Adrenal gland (tissue), 12 donors: ENCODE results near the gene CXCR6. TPM values are rescaled to one million over a fixed set of nuclear protein-coding genes. Genes with fewer than 3 reads are reported as not detected.

Source experiments
- DNase-seq, 7 donors: peaks; one replicate each; pipeline ENCODE4 v3.0.0-alpha.2; 2019 to 2020
- H3K27ac ChIP-seq, 5 donors: fragments of 200-600 bp; sonication (generic) in 4 of 5; 1 replicate in 3 of 5; 2 replicates in 2 of 5; pipeline versions ENCODE4 v1.5.1 to v1.8.0; 2016 to 2020; ENCODE audit warnings: mild to moderate bottlenecking in 1 of 5
- H3K27me3 ChIP-seq: fragments of 200-600 bp; 2 replicates; pipeline ENCODE4 v1.8.0; 2021
- H3K36me3 ChIP-seq, 2 donors: fragments of 200-600 bp; replicated peaks in 1 of 2; 1 replicate in 1 of 2; 2 replicates in 1 of 2; pipeline versions ENCODE4 v1.5.1 to v1.8.0; 2018 to 2022
- H3K4me1 ChIP-seq, 2 donors: fragments of 200-600 bp; replicated peaks in 1 of 2; 1 replicate in 1 of 2; 2 replicates in 1 of 2; pipeline versions ENCODE4 v1.5.1 to v1.8.0; 2018 to 2021
- H3K4me3 ChIP-seq, 4 donors: fragments of 200-600 bp; sonication (generic) in 3 of 4; one replicate each; pipeline ENCODE4 v1.5.1; 2016 to 2018
- H3K9me3 ChIP-seq, 3 donors: fragments of 200-600 bp; sonication (generic) in 1 of 3; replicated peaks in 1 of 3; 1 replicate in 2 of 3; 2 replicates in 1 of 3; pipeline versions ENCODE4 v1.5.1 to v1.8.0; 2016 to 2021
- CTCF ChIP-seq, 6 experiments: fragments of 450-650 bp in 4 of 6; fragments of 200-600 bp in 2 of 6; sonication (generic) in 1 of 6; IDR thresholded peaks; 1 replicate in 5 of 6; 2 replicates in 1 of 6; pipeline versions ENCODE4 v1.5.1 to v1.8.0; 2016 to 2021; ENCODE audit warnings: antibody characterized with exemption in 6 of 6, mild to moderate bottlenecking in 2 of 6, moderate library complexity in 1 of 6
- POLR2A ChIP-seq, 2 donors: fragments of 450-650 bp; IDR thresholded peaks; one replicate each; pipeline ENCODE4 v1.6.1; 2017; ENCODE audit warnings: antibody characterized with exemption in 2 of 2, mild to moderate bottlenecking in 2 of 2, moderate library complexity in 1 of 2
- WGBS, 4 donors: extraction: QIAGEN DNeasy Blood & Tissue Kit in 2 of 4; methylation state at CpG; one replicate each; pipeline versions ENCODE4 v1.1.5 to v1.1.7; 2013 to 2017; 5-methylcytosine and 5-hydroxymethylcytosine counted together
- intact Hi-C, 2 donors: fragments of 100-400 bp; cut with DNase I; formaldehyde crosslinking; loops; one replicate each; pipeline versions ENCODE4 v1.14.1 to v1.15.0; 2022 to 2023
- polyA plus RNA-seq, 3 donors: library from polyadenylated mRNA; stranded (reverse); fragments of 200-250 nt in 2 of 3; fragments of 350-450 nt in 1 of 3; fragmentation: Illumina TruSeq in 1 of 3; extraction: RNeasy Lipid Tissue Mini Kit (QIAGEN cat#74804) in 1 of 3; gene quantifications; one replicate each; pipeline ENCODE4 v1.2.3, GENCODE V29; 2013 to 2014
- total RNA-seq, 9 donors: library from RNA; depleted of rRNA in 4 of 9; stranded (reverse); fragments of >200 nt in 4 of 9; fragments of 120-200 nt in 1 of 9; fragmentation: NEBNext Ultra II Directional in 1 of 9; extraction: Animal tissue kit (Norgen Biotek cat#: 25700) in 1 of 9; gene quantifications; one replicate each; pipeline versions ENCODE4 v1.1.0 to v1.2.4, GENCODE V29; 2013 to 2023
- donor health status: healthy with polysubstance abuse.
- donor health status: Bipolar disorder and iron deficiency.
- donor health status: DM: yes; HTN: yes; CAD: no.
- donor health status: DM: no; HTN: no; CAD: no.
- donor health status: DM: no; HTN: no; CAD: no.
- donor health status: DM: yes; HTN: yes; CAD: no.

Gene CXCR6
- total and polyA plus RNA-seq, 12 donors, result 0.28 to 2.9 (median 0.54) TPM; not detected in 1

- Histone ChIP-seq H3K4me3 (no peak overlapping the region), H3K4me1 (no peaks in the 10 kb centered on the region), H3K27me3 (no peaks in the 10 kb centered on the region), H3K9me3 (no peaks in the 10 kb centered on the region), H3K27ac (no peak overlapping the region), H3K36me3 (peaks cover 0 to 98% of the 10 kb centered on the region in 2 donors)
- no peak for DNase-seq
- intact Hi-C loops, result no loop called here
- 72 to 84% (median 84%) methylated on average over 5 of the region's 5 CpGs for WGBS, 4 donors
- no peak for TF ChIP-seq POLR2A (IDR thresholded peaks at IDR 0.05)
- TF ChIP-seq CTCF (IDR thresholded peaks at IDR 0.05), result no peak
Measured at GRCh38 chr3:45957586-45957985, 14.3 kb downstream of the CXCR6 start.

- Histone ChIP-seq H3K27ac (no peak overlapping the region), H3K36me3 (peaks cover 0 to 97% of the 10 kb centered on the region in 2 donors), H3K4me1 (no peaks in the 10 kb centered on the region), H3K9me3 (no peaks in the 10 kb centered on the region), H3K27me3 (no peaks in the 10 kb centered on the region), H3K4me3 (no peak overlapping the region)
- TF ChIP-seq POLR2A (IDR thresholded peaks at IDR 0.05) (no peak), CTCF (IDR thresholded peaks at IDR 0.05) (no peak)
- DNase-seq, result no peak
- 90 to 100% (median 92%) methylated on average over 1 to 6 of the region's 6 CpGs for WGBS, 4 donors
- intact Hi-C loops, result no loop called here
Measured at GRCh38 chr3:45958321-45958791, 15.1 kb downstream of the CXCR6 start.

GRCh38 chr3:45959201-45959600 lies 15.9 kb downstream of the CXCR6 start:
- no peaks in the 10 kb centered on the region for H3K9me3 ChIP-seq
- no peak overlapping the region for H3K4me3 ChIP-seq
- no peak overlapping the region for H3K27ac ChIP-seq
- TF ChIP-seq POLR2A (IDR thresholded peaks at IDR 0.05) (no peak), CTCF (IDR thresholded peaks at IDR 0.05) (no peak)
- WGBS, 4 donors, result 86 to 95% (median 94%) methylated on average over 7 of the region's 7 CpGs
- DNase-seq, result no peak
- H3K4me1 ChIP-seq, result no peaks in the 10 kb centered on the region
- peaks cover 0 to 97% of the 10 kb centered on the region in 2 donors for H3K36me3 ChIP-seq
- intact Hi-C loops, result no loop called here
- no peaks in the 10 kb centered on the region for H3K27me3 ChIP-seq

- no peak overlapping the region for H3K4me3 ChIP-seq
- no peaks in the 10 kb centered on the region for H3K9me3 ChIP-seq
- peaks cover 0 to 97% of the 10 kb centered on the region in 2 donors for H3K36me3 ChIP-seq
- TF ChIP-seq CTCF (IDR thresholded peaks at IDR 0.05) (no peak), POLR2A (IDR thresholded peaks at IDR 0.05) (no peak)
- no peak overlapping the region for H3K27ac ChIP-seq
- H3K4me1 ChIP-seq, result no peaks in the 10 kb centered on the region
- DNase-seq, result no peak
- intact Hi-C loops, result no loop called here
- no peaks in the 10 kb centered on the region for H3K27me3 ChIP-seq
- WGBS, 4 donors, result 89 to 98% (median 91%) methylated on average over 2 of the region's 2 CpGs
Measured at GRCh38 chr3:45960289-45960688, 17.0 kb downstream of the CXCR6 start.
